OCI-LY3 (cell line): ENCODE measurements around the gene ABO.

ENCODE experiments used
- H2AFZ ChIP-seq: fragments of 200-600, 300-600 bp; shearing (Covaris generic); 2 replicates; pipeline ENCODE4 v1.6.0; 2014; ENCODE audit warnings: antibody characterized with exemption, low read depth, low read length
- H3K27ac ChIP-seq: fragments of 200-600, 300-600 bp; sonication (generic); 2 replicates; pipeline ENCODE4 v1.5.1; 2014; ENCODE audit warnings: mild to moderate bottlenecking, low read length, moderate library complexity, mixed read lengths
- H3K27me3 ChIP-seq: fragments of 200-600, 300-600 bp; sonication (generic); 2 replicates; pipeline ENCODE4 v1.6.1; 2014; ENCODE audit warnings: low read depth, low read length, mixed read lengths
- H3K36me3 ChIP-seq: fragments of 200-600, 300-600 bp; sonication (generic); replicated peaks from 2 replicates; pipeline ENCODE3; 2014; ENCODE audit warnings: low read depth, low read length, mixed read lengths
- H3K4me1 ChIP-seq: fragments of 300-600, 200-600 bp; sonication (generic); 2 replicates; pipeline ENCODE4 v1.6.1; 2014; ENCODE audit warnings: low read length, mixed read lengths
- H3K4me2 ChIP-seq: fragments of 200-600, 300-600 bp; sonication (generic); 2 replicates; pipeline ENCODE4 v1.6.1; 2014; ENCODE audit warnings: low read length, mixed read lengths
- H3K4me3 ChIP-seq: fragments of 300-600, 200-600 bp; sonication (generic); 2 replicates; pipeline ENCODE4 v1.5.1; 2014; ENCODE audit warnings: antibody characterized with exemption, mild to moderate bottlenecking, low read length, moderate library complexity
- H3K79me2 ChIP-seq: fragments of 300-600, 200-600 bp; shearing (Covaris generic); 2 replicates; pipeline ENCODE4 v1.6.1; 2014; ENCODE audit warnings: mild to moderate bottlenecking, low read length, mixed read lengths
- H3K9ac ChIP-seq: fragments of 300-600, 200-600 bp; shearing (Covaris generic); 2 replicates; pipeline ENCODE4 v1.6.0; 2014; ENCODE audit warnings: mild to moderate bottlenecking, low read length, moderate library complexity
- H3K9me3 ChIP-seq: fragments of 200-600, 300-600 bp; shearing (Covaris generic); 2 replicates; pipeline ENCODE4 v1.6.1; 2014; ENCODE audit warnings: low read length, mixed read lengths; ENCODE audit not compliant: insufficient read depth
- H4K20me1 ChIP-seq: fragments of 200-600, 300-600 bp; sonication (generic); 2 replicates; pipeline ENCODE4 v1.6.1; 2016; ENCODE audit warnings: low read length, mixed read lengths; ENCODE audit not compliant: insufficient read depth
- CTCF ChIP-seq: fragments of 200-600, 300-600 bp; sonication (generic); IDR thresholded peaks from 2 replicates; pipeline ENCODE4 v1.5.1; 2014; ENCODE audit warnings: antibody characterized with exemption, low read length, low read depth
- EZH2phosphoT487 ChIP-seq: fragments of 200-600 bp; shearing (Covaris generic); IDR thresholded peaks from 2 replicates; pipeline ENCODE4 v1.6.1; 2018; ENCODE audit warnings: antibody characterized with exemption, mixed run types, low read depth

The ABO gene

GRCh38 chr9:133282464-133283238 is 7.7 kb upstream of the ABO start:
- Histone ChIP-seq H3K27me3 (0 out of 2 replicates have a peak, but pooled peaks cover 4% of the 10 kb centered on the region), H4K20me1 (no peaks in the 10 kb centered on the region), H2AFZ (no peak overlapping the region), H3K36me3 (no peaks in the 10 kb centered on the region), H3K9me3 (no peaks in the 10 kb centered on the region), H3K4me2 (no peak overlapping the region), H3K4me3 (no peak overlapping the region), H3K9ac (no peak overlapping the region), H3K79me2 (no peaks in the 10 kb centered on the region), H3K27ac (no peak overlapping the region), H3K4me1 (no peaks in the 10 kb centered on the region)
- TF ChIP-seq CTCF (no peak), EZH2phosphoT487 (no peak)

- H3K4me1 ChIP-seq: no peaks in the 10 kb centered on the region
- 0 out of 2 replicates have a peak, but pooled peaks cover 4% of the 10 kb centered on the region for H3K27me3 ChIP-seq
- no peaks in the 10 kb centered on the region for H3K9me3 ChIP-seq
Measured at GRCh38 chr9:133280392-133280791, 5.4 kb upstream of the ABO start.

GRCh38 chr9:133278161-133279114 is 3.4 kb upstream of the ABO start:
- H3K36me3 ChIP-seq: no peaks in the 10 kb centered on the region
- H2AFZ ChIP-seq: no peak overlapping the region
- H4K20me1 ChIP-seq: no peaks in the 10 kb centered on the region
- no peaks in the 10 kb centered on the region for H3K4me1 ChIP-seq
- no peak overlapping the region for H3K4me3 ChIP-seq
- no peak overlapping the region for H3K9ac ChIP-seq
- no peaks in the 10 kb centered on the region for H3K79me2 ChIP-seq
- H3K9me3 ChIP-seq: no peaks in the 10 kb centered on the region
- H3K27ac ChIP-seq: no peak overlapping the region
- no peak overlapping the region for H3K4me2 ChIP-seq
- no peak for TF ChIP-seq CTCF
- TF ChIP-seq EZH2phosphoT487: no peak
- 0 out of 2 replicates have a peak, but pooled peaks cover 4% of the 10 kb centered on the region for H3K27me3 ChIP-seq

More at GRCh38 chr9:133280392-133280791, 5.4 kb upstream of the ABO start:
- H3K9ac ChIP-seq: no peak overlapping the region
- H3K36me3 ChIP-seq: no peaks in the 10 kb centered on the region
- TF ChIP-seq CTCF: no peak
- TF ChIP-seq EZH2phosphoT487: no peak
- H2AFZ ChIP-seq: no peak overlapping the region
- H3K4me3 ChIP-seq: no peak overlapping the region
- no peak overlapping the region for H3K27ac ChIP-seq
- H3K79me2 ChIP-seq: no peaks in the 10 kb centered on the region
- no peak overlapping the region for H3K4me2 ChIP-seq
- no peaks in the 10 kb centered on the region for H4K20me1 ChIP-seq

GRCh38 chr9:133277467-133277866 is 2.5 kb upstream of the ABO start:
- Histone ChIP-seq H2AFZ (no peak overlapping the region), H3K36me3 (no peaks in the 10 kb centered on the region), H3K9me3 (no peaks in the 10 kb centered on the region), H3K4me2 (no peak overlapping the region), H3K9ac (no peak overlapping the region), H3K79me2 (no peaks in the 10 kb centered on the region), H3K4me3 (no peak overlapping the region), H3K4me1 (no peaks in the 10 kb centered on the region), H3K27me3 (0 out of 2 replicates have a peak, but pooled peaks cover 4% of the 10 kb centered on the region), H4K20me1 (no peaks in the 10 kb centered on the region), H3K27ac (no peak overlapping the region)
- TF ChIP-seq CTCF: no peak
- TF ChIP-seq EZH2phosphoT487: no peak
